K562 (cell line): ENCODE measurements around the gene ZSWIM3.

Experiments used
- E4F1 ChIP-seq: fragments of 250-450 bp; sonication (Bioruptor Pico); IDR thresholded peaks from 2 replicates; pipeline ENCODE4 v1.5.0; 2021; ENCODE audit warnings: mild to moderate bottlenecking, borderline replicate concordance
- ETS1 ChIP-seq: conservative IDR thresholded peaks from 2 replicates; pipeline ENCODE4 v1.6.1; 2011; ENCODE audit warnings: low read depth, mild to moderate bottlenecking, low read length; ENCODE audit not compliant: control insufficient read depth
- JUND ChIP-seq, 2 experiments: IDR thresholded peaks; 2 replicates in 1 of 2; 3 replicates in 1 of 2; pipeline ENCODE4 v1.6.1; 2011; ENCODE audit warnings: borderline replicate concordance in 2 of 2, low read depth in 2 of 2, low read length in 2 of 2, improper control_type of control experiment in 1 of 2, missing biosample characterization in 1 of 2, missing genetic modification characterization in 1 of 2, missing genetic modification reagents in 1 of 2
- RBBP5 ChIP-seq: fragments of 200-600 bp; sonication (generic); IDR thresholded peaks from 2 replicates; pipeline ENCODE4 v1.6.1; 2012; ENCODE audit warnings: borderline replicate concordance, mild to moderate bottlenecking, low read length, control low read depth, inconsistent platforms; ENCODE audit not compliant: insufficient read depth, poor library complexity, severe bottlenecking
- TARDBP ChIP-seq: fragments of 450-650 bp; IDR thresholded peaks from 2 replicates; pipeline ENCODE4 v1.6.1; 2016
- ZNF274 ChIP-seq: IDR thresholded peaks from 2 replicates; pipeline ENCODE4 v1.6.1; 2011; ENCODE audit warnings: low read depth, mild to moderate bottlenecking, low read length, moderate library complexity, borderline replicate concordance
- TF ChIP-seq, protein P1 (sequence below): fragments of 450-650 bp; IDR thresholded peaks from 2 replicates; pipeline ENCODE4 v1.6.1; 2017; ENCODE audit warnings: antibody characterized with exemption, mild to moderate bottlenecking

- TF ChIP-seq E4F1 (CRISPR knock-in tag) (no peak), ETS1 (no peak), RBBP5 (no peak), TARDBP (no peak), JUND (IDR thresholded peaks at IDR 0.05; ENCODE audit: borderline replicate concordance, low read depth, low read length) (no peak), JUND (tag; IDR thresholded peaks at IDR 0.05; ENCODE audit: borderline replicate concordance, low read depth, low read length) (no peak), ZNF274 (no peak)
- TF ChIP-seq, protein P1, sequence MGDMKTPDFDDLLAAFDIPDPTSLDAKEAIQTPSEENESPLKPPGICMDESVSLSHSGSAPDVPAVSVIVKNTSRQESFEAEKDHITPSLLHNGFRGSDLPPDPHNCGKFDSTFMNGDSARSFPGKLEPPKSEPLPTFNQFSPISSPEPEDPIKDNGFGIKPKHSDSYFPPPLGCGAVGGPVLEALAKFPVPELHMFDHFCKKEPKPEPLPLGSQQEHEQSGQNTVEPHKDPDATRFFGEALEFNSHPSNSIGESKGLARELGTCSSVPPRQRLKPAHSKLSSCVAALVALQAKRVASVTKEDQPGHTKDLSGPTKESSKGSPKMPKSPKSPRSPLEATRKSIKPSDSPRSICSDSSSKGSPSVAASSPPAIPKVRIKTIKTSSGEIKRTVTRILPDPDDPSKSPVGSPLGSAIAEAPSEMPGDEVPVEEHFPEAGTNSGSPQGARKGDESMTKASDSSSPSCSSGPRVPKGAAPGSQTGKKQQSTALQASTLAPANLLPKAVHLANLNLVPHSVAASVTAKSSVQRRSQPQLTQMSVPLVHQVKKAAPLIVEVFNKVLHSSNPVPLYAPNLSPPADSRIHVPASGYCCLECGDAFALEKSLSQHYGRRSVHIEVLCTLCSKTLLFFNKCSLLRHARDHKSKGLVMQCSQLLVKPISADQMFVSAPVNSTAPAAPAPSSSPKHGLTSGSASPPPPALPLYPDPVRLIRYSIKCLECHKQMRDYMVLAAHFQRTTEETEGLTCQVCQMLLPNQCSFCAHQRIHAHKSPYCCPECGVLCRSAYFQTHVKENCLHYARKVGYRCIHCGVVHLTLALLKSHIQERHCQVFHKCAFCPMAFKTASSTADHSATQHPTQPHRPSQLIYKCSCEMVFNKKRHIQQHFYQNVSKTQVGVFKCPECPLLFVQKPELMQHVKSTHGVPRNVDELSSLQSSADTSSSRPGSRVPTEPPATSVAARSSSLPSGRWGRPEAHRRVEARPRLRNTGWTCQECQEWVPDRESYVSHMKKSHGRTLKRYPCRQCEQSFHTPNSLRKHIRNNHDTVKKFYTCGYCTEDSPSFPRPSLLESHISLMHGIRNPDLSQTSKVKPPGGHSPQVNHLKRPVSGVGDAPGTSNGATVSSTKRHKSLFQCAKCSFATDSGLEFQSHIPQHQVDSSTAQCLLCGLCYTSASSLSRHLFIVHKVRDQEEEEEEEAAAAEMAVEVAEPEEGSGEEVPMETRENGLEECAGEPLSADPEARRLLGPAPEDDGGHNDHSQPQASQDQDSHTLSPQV, result no peak
These were observed 62.4 kb downstream of the ZSWIM3 start for GRCh38 chr20:45919542-45920399.
